NOMO-1 (cell line): Measurements from ENCODE around the gene DNMT3L.
"Not testable (repeated sequence)": the region's sequence is repeated elsewhere in the genome, so short reads cannot be mapped to it uniquely, and the experiment has no call there.

Source experiments
- DNase-seq, 2 experiments: peaks; one replicate each; lab custom pipeline; 2025; ENCODE audit not compliant: unreplicated experiment in 2 of 2; lab: John Stamatoyannopoulos, UW

DNMT3L gene

DNA sequence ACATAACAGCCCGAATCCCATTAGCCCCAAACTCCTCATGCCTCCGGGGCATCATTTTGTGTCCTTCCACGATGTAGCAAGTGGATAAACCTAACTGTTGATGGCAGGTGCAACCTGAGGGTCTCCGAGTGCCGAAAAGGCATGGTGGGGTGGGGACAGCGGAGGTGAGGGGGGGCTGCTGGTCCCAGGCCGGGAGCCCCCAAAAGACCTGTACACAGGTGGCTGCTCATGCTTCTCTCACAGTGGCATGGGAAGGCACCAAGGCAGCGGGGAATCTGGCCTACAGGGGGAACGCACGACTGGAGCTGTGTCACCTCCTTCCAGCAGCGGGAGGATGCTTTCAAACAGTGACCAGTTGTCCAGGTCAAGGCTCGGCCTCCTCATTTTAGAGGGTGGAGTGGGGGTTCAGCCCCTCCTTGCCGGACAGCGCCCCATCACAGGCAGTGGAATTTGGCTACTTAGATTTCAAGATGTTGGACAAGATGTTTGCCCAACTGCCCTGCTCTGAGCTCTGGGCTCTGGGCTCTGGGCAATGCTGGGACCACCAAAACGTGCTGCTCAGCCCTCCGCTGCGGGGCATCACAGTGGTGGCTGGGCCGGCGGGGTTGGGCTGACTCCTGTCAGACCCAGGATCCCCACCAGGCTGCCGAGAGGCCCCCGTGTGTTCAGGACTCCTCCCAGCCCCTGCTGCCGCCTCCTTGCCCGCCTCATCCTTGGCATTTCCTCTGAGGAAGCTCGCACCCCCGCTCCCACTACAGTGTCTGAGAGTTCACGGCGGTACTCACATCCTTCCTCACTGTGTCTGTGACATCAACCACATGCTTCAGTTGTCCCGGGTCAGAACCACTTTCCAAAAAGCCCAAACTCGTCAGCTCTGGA, 7.6 kb downstream of the DNMT3L start:
- no peak for DNase-seq

DNA sequence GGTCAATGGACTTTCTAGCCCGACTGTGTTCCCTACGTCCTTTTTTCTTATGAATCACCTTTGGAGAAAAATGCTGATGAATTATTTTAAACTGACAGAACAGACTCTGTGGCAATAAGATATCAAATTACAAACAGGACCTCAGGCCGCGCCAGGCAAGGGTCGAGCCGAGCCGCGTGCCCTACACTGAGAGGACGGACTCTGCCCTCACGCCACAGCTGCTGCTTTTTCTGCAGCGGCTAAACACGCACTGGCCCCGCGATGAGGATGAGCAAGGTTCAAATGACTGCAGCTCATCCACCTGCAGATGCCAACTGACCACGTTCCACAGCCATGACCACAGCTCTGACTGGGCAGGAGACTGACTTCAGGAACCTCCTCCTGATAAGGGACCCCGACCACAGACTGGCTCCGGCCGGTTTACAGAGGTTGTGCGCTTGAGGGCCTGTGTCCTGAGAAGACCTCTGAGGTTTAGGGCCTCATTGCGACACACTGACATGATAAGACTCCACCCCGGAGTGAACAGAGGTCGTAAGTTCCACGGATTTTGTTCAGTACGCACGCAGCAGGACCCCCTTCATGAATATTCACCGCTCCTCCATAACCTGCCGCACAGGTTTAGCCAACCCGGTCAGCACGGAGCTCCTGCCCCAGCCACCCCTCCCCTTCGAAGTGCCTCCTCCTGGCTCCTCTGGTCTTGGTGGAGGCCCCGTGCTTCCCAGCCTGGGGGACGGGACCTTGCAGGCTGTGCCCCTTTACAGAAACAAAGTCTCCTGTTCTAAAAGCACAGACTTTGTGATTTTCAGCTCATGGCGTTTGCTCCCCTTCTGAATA, 12.3 kb downstream of the DNMT3L start:
- not testable (repeated sequence) for DNase-seq

DNA sequence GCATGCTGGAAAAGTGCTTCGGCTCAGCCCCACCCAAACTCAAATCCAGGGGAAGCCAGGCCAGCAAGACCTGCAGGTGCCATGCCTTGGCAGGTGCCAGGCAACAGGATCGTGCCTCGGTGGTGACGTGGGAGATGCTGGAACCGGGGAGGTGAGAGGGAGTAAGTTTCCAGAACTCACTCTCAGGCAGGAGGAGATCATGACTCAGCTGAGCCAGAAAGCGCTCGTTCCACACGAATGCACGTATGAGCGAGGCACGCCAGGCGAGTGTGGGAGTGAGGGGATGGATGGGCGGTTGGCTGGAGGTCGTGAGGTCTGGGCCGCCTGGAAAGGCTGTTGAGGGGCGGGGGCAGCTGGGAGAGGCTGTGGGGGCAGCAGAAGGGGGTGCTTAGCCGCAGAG, 13.8 kb downstream of the DNMT3L start:
- not testable (repeated sequence) for DNase-seq

DNA sequence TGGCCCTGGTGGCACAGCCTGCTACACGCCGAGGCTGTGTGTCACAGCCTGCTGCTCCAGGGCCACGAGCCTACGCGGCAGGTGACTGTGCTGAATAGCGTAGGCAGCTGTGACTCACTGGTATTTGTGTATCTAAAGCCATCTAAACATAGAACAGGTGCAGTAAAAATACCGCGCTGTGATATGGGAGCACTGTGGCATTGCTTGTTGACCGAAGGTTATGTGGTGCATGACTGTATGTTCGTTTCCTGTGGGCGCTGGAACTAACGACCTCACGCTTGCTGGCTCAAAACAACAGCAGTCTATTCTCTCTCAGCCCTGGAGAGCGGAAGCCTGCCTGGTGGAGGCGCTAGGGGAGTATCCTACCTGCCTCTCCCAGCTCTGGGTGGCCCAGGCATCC, 17.7 kb downstream of the DNMT3L start:
- not testable (repeated sequence) for DNase-seq

DNA sequence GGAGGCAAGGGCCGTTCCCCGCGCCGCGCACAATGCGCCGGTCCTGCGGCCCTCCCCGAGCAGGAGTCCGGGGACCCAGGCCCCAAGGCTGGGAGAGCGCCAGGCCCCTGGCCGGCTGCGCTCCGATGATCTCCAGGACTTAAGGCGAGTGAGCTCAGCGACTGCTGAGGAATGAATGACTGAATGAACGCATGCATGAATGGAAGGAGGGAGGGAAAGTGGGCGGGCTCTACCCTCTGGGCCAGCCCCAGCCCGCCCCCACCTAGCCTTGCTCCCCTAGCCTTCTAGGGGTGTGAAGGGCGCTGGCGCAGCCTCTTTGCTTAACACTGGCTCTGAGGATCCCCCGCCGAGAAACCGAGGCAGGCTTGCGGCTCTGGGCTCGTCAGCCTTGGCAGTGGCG, 20.4 kb downstream of the DNMT3L start:
- DNase-seq: not testable (repeated sequence)

DNA sequence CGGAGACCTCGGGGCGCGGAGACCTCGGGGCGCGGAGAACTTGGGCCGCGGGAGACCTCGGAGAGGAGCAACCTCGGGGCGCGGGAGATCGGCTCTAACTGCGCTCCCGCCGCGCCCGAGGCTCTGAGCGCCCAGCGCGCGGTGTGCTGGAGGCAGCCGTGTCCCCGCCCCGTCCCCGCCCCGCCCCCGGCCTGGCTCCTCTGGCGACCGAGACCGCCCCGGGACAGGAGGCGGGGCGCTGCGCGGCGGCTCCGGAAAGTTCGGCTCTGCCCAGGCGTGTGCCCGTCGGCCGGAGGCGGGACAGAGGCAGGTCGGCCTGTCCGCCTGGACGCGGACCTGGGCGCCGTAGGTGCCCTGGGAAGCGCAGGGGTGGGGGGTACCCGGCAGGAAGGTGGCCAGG, 20.9 kb downstream of the DNMT3L start, which contains the start of gene ICOSLG:
Gene ICOSLG (minus strand): TSS at position 102 of the 400 bp plus-strand sequence. CDS start 126 bp downstream, outside the sequence.
- not testable (repeated sequence) for DNase-seq

DNA sequence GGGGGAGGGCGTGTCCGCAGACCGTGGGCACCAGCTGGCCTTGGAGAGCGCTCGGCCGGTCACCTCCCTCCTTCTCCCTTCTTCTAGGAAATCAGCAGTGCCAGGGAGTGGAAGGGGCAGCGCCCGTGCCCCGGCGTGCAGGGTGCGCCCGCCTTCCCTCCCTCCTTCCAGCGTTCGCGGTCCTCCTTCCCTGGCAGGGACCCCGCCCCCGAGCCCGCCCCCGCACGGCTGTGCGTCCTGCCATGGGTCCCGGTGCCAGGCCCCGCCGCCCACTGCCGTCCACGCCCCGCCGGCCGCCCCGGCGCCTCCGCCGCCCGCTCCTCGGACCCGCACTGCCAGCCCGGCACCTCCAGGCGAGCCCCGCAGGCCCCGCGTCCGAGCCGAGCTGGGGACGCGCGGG, 21.3 kb downstream of the DNMT3L start:
- not testable (repeated sequence) for DNase-seq

DNA sequence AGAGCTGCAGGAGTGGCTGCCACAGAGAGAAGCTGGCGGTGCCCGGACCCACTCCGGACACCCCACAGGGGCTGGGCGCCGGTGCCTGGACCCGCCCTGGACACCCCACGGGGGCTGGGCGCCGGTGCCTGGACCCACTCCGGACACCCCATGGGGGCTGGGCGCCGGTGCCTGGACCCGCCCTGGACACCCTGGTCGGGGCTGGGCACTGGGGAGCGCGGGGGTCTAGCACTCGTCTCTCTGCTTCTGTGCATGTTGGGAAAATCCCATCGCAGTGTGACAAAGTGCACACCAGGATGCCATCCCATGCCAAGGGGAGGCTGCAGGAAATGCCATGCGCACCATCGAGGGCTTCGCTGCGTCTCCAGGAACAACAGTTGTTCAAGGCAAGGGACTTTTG, 32.1 kb downstream of the DNMT3L start:
- not testable (repeated sequence) for DNase-seq

DNA sequence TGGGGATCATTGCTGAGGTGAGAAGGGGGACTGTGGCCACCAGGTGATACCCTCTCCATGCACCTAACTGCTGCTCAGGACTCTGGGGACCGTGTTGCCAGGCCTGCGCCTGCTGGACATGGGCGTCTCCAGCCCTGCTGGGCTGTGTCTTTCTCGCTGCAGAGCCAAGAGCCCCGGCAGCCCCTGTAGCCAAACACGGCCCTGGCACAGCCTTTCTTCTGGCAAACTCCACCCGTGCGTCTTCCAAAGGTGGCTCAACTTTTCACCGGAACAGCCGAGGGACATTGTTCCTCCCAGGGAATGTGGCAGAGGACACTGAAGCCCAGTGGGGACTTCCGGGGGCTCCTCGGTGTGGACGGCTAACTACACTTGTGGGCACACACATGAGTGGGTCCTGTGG, 33.6 kb downstream of the DNMT3L start:
- DNase-seq: not testable (repeated sequence)

DNA sequence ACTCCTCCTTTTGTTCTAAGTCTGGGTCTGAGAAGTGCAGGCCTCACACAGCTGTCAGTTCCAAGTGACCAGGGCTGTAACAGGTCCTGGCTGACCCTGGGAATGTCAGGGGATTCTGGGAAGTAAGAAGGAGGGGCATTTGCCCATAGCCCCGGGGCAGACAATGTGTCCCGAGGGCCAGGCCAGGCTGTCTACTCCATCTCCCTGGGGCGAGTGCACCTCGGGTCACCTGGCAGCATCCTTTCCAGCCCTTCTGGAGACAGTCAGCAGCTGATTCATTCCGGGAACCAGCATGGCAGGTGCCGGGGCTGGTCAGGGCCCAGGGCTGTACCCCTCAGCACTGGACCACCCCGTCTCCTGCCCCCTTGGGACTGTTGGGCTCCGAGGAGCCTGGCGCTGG, 34.1 kb downstream of the DNMT3L start:
- not testable (repeated sequence) for DNase-seq

DNA sequence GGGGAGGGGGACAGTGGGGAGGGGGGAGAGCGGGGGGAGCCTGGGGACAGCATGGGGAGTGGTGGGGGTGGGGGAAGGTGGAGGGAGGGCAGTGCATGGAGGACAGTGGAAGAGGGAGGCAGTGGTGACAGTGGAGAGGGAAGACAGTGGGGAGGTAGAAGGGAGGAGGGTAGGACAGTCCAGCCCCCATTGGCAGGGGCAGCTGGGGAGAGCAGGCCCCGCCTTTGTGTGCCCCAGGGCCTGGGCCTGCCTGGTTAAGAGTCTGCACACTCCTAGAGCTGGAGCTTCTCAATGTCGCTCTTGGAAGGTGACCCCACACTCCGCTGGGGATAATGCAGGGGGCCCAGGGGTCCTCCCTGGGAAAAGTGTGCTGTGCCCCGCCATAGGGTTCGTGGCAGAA, 36.1 kb downstream of the DNMT3L start:
- DNase-seq: not testable (repeated sequence)

DNA sequence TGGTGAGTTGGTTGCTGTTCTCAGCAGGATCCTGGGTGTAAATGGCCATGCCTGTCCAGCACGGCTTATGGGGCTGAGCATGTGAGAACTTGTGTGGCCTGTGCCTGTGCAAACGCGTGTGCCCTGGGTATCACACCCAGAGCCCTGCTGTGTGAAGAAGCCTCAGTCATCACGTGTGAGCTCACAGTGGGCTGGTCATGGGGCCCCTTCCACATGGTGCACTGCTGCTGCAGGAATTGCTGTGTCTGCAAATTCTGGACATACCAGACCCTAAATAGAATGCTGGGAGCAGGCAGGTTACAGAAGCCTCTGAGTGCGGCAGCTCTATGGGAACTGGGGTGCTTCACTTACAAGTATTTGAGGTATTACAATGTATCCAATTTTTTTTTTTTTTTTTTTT, 38.4 kb downstream of the DNMT3L start:
- DNase-seq: not testable (repeated sequence)

DNA sequence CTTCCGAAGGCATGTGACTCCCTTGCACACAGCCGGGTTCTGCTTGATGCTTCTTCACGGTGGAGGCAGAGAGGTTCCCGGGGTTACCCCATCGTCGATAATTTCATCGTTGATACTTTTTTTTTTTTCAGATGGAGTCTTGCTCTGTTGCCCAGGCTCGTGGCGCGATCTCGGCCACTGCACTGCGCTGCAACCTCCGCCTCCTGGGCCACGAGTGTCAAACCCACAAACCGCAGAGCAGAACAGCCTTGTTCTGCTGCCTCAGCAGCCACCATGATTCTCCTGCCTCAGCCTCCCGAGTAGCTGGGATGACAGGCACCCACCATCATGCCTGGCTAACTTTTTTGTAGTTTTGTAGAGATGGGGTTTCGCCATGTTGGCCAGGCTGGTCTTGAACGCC, 41.0 kb downstream of the DNMT3L start:
- DNase-seq: not testable (repeated sequence)

DNA sequence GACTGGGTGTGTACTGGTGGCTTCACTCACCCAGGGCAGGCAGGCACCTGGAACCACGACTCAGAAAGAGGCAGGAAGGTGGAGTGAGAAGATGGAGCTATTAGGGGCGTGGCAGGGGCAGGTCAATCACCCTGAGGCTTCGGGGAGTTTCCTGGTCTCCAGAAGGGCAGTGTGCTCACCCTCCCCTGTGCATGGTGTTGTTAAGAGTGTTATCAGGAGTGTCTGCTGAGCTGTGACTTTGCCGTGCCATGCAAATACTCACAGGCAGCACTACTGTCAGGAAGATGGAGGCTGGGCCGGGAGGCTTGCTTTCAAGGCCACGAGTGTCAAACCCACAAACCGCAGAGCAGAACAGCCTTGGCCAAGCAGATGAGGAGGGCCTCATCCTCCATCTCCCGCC, 43.2 kb downstream of the DNMT3L start:
- DNase-seq: not testable (repeated sequence)

DNA sequence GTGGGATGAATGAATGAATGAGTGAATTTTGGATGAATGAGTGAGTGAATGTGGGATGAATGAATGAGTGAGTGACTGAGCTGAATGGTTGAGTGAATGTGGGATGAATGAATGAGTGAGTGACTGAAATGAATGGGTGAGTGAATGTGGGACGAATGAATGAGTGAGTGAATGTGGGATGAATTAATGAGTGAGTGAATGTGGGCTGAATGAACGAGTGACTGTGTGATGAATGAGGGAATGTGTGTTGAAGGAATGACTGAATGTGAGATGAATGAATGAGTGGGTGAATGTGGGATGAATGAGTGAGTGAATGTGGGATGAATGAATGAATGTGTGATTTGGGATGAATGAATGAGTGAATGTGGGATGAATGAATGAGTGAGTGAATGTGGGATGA, 49.7 kb downstream of the DNMT3L start:
- not testable (repeated sequence) for DNase-seq

DNA sequence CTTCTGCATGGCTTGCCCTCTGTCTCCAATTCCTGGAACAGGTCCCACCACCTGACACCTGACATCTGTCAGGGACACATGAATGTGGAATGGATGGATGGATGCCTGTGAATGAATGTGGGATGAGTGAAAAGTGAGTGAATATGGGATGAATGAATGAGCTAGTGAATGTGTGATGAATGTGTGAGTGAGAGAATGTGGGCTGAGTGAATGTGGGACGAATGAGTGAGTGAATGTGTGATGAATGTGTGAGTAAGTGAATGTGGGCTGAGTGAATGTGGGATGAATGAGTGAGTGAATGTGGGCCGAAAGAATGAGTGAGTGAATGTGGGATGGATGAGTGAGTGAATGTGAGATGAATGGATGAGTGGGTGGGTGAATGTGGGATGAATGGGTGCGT, 50.1 kb downstream of the DNMT3L start:
- DNase-seq: not testable (repeated sequence)

DNA sequence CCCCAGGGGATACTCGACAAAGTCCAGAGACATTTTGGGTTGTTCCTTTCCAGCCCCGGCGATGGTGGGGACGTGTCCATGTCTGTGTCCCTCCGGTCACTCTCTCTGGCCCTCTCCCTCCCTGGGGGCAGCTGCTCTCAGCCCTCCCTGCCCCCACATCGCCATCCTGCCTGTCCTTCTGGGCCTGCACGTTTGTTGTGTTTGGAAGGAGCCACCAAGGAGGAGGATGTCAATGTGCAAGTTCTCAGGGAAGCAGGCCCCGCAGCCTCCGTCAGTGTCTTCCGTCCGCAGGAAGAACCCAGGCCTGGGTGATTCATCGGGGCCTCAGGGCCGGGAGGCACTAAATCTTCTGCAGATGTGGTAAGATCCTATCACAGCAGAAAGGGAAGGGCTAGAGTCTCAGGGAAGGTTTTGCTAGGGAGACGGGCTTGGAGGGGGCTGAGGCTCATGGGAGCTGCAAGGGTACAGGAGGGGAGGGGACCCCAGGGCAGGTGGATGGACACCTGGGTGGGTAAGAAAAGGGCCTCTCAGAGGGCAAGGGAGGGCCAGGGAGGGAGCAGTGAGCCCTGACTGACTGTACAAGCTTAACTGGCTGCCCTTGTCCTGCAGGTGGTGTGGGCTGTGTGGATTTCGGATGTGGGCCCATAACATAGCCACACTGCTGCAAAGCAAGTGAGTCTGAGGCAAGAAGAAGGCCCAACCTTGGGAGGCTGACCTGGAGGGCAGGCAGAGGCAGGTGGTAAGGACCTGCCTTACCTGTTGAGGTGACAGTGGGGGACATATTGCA, 53.6 kb downstream of the DNMT3L start:
- DNase-seq: not testable (repeated sequence)

DNA sequence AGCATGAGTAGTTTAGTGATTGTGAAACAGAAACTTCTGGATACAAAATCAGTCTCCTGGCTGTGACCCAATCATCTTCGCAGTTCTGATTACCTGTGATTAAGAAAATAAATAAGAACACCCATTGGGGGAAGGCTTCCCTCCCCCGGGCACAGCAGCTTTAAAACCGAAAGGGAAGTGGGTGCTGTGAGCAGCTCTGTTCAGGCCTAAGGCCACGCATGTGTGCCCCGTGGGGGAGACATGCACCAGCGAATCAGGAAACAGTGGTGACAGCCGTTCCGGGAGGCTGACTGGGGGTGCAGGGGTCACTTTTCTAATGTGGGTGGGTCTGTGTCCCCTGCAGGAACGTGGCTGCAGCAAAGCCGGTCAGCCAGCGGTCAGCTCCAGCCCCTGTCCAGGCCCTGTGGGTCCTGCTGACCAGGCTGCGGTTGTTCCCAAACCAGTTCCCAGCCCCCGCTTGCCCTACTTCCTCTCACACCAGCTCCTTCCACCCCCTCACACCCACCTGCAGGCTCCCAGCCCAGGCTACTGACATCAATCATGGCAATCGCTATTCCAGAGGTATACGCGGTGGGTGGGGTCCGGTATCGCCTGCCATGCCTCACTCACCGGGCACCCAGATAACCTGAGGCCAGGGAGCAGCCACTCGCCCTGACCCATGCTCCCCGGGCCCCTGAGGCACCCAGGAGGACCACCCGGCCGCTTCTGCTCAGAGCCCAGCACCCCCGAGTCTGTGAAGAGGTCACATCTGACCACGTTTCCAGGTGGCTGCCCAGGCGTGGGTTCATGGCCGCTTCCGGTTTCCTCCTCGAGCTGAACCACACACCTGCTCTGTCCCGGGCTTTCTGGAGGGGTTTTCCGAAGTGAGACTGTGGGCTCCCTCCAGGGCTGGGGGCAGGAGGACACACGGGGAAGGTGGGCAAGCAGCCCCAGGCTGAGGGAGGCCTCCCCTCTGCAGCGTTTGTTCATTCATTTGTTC, 54.7 kb downstream of the DNMT3L start:
- not testable (repeated sequence) for DNase-seq

DNA sequence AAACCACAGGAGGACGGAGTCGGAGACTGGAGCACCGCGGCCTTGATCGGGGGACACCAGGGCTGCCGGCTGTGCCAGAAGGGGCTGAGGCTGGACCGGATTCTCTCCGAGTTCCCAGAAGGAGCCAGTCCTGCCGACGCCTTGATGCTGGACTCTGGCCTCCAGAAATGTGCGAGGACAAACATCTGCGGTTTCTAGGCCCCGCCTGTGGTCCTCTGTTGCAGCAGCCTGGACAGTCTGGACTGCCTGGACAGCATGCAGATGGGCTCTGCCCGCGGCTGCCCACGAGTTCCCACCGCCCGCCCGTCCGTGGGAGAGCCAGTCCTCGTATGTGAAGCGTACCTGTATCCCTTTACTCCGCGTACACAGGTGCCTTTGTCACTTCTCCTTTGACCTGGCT, 55.5 kb downstream of the DNMT3L start:
- DNase-seq: not testable (repeated sequence)
